ENCODE data around the gene SRSF3. TPM values are rescaled to one million over a fixed set of nuclear protein-coding genes. Genes with fewer than 3 reads are reported as not detected.
A peak's percentile ranks its signal among the peaks of the same experiment; 100 is the strongest.

SRSF3 gene
- total RNA-seq, 1 donor from 2014 or later: 91.2 TPM

DNA sequence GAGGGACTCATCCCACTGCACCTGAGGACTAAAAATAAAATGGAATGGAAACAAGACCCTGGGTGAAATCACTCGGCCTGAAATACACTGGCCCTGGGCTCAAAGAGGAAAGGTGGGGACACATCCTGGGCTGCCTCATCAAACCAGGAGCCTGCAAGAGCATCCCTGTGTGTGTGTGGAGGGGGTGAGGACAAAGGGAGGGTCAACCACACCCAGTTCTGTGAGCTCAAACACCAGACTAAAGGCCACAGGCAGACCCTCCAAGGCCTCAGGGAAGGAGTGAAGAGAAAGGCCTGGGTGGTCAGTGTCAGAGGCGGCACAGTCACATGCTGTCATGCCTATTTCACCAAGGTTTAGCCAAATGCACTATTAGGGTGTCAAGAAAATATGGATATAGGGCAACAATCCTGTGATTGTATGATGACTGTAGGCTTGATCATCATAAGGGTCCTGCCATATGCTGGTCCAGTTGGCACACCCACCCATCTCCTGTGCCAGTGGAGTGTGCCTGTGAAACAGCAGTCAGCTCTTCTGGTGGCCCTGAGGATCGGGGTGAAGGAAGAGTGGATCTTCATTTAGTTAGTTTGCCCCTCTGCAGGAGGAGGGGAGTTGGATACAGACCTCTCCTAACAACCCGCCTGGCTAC, 28.9 kb downstream of the SRSF3 start:
- no peak for DNase-seq (ENCODE audit: low spot score)

DNA sequence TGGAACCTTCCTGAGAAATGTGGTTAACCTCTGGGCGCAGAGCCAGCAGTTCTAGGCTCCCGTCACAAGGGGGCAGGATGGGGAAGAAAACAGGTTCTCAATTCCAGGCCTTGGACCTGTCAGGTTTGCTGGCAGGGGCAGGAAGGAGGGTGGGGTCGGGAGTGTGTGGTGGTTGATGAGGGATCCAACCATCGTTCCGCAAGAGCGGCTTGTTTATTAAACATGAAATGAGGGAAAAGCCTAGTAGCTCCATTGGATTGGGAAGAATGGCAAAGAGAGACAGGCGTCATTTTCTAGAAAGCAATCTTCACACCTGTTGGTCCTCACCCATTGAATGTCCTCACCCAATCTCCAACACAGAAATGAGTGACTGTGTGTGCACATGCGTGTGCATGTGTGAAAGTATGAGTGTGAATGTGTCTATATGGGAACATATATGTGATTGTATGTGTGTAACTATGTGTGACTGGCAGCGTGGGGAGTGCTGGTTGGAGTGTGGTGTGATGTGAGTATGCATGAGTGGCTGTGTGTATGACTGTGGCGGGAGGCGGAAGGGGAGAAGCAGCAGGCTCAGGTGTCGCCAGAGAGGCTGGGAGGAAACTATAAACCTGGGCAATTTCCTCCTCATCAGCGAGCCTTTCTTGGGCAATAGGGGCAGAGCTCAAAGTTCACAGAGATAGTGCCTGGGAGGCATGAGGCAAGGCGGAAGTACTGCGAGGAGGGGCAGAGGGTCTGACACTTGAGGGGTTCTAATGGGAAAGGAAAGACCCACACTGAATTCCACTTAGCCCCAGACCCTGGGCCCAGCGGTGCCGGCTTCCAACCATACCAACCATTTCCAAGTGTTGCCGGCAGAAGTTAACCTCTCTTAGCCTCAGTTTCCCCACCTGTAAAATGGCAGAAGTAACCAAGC, 29.6 kb downstream of the SRSF3 start:
- peak; percentile 83 for DNase-seq (ENCODE audit: low spot score)

DNA sequence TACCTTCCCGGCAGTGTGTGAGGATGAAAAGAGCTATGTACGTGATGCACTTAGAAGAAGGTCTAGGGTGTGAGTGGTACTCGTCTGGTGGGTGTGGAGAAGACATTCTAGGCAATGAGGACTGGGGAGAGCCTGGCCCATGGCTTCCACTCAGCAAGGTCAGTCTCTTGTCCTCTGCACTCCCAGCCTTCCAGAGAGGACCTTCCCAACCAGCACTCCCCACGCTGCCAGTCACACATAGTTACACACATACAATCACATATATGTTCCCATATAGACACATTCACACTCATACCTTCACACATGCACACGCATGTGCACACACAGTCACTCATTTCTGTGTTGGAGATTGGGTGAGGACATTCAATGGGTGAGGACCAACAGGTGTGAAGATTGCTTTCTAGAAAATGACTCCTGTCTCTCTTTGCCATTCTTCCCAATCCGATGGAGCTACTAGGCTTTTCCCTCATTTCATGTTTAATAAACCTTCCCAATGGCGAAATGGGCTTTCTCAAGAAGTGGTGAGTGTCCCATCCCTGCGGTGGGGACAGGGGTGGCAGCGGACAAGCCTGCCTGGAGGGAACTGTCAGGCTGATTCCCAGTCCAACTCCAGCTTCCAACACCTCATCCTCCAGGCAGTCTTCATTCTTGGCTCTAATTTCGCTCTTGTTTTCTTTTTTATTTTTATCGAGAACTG, 30.4 kb downstream of the SRSF3 start:
- DNase-seq (ENCODE audit: low spot score): no peak

DNA sequence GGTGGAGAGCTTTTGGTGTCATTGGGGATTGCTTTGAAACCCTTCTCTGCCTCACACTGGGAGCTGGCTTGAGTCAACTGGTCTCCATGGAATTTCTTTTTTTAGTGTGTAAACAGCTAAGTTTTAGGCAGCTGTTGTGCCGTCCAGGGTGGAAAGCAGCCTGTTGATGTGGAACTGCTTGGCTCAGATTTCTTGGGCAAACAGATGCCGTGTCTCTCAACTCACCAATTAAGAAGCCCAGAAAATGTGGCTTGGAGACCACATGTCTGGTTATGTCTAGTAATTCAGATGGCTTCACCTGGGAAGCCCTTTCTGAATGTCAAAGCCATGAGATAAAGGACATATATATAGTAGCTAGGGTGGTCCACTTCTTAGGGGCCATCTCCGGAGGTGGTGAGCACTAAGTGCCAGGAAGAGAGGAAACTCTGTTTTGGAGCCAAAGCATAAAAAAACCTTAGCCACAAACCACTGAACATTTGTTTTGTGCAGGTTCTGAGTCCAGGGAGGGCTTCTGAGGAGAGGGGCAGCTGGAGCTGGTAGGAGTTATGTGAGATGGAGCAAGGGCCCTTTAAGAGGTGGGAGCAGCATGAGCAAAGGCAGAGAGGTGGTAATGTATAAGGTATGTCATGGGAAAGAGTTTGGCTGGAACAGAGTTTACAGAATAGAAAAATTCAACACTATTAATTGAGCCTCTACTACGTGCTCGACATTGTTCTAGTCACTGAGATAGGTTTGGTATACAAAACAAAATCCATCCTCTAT, 31.2 kb downstream of the SRSF3 start:
- peak; percentile 27 for DNase-seq (ENCODE audit: low spot score)

DNA sequence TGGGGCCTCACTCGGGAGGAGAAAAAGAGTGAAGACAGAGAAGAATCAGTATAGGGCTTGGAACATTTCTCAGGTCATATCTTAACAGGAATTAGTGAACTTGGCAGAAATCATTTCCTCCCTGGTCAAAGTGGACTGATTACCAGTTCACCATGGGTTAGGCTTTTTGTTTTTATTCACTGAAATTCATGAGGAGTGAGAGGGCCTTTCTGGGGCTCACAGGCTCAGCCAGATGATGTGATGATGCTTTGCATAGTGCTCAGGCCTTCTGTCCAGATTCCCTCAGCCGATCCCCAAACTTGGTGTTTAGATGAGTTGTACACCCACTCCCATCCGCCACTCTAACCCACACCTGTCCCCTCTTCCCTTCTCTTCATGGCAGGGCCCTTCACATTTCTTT, 32.5 kb downstream of the SRSF3 start:
- DNase-seq (ENCODE audit: low spot score): no peak

DNA sequence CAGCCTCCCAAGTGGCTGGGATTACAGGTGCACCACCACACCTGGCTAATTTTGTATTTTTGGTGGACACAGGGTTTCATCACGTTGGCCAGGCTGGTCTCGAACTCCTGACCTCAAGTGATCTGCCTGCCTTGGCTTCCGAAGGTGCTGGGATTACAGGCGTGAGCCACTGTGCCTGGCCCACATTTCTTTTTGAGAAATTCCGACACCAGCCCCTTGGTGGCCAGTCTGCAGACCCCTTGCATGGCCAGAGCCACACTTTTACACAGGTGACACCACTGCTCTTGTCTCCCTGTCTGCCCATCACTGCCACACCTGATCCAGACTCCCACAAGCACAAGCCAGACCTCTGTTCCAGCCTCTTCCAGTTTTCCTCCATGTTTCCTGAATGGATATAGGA, 33.0 kb downstream of the SRSF3 start:
- no peak for DNase-seq (ENCODE audit: low spot score)

DNA sequence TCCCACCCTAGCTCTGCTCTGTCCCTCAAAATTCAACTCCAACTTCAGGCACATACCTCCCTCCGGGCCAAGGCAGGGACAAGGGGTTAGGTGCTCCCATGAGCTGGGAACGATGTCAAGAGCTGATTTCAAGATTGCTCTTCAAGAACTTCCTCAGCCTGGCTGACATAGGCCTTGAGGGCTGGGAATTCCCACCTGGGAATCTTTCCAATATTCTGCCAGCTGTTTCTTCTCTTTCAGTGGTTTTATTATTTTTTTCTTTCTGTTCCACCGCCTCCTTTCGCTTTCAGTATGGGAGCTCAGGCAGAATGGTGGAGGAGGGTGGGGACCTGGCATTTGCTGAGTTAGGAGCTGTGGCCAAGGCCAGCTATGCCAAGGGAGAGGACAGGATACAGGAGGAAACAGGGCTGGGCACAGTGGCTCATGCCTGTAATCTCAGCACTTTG, 33.7 kb downstream of the SRSF3 start:
- peak; percentile 92 for DNase-seq (ENCODE audit: low spot score)

DNA sequence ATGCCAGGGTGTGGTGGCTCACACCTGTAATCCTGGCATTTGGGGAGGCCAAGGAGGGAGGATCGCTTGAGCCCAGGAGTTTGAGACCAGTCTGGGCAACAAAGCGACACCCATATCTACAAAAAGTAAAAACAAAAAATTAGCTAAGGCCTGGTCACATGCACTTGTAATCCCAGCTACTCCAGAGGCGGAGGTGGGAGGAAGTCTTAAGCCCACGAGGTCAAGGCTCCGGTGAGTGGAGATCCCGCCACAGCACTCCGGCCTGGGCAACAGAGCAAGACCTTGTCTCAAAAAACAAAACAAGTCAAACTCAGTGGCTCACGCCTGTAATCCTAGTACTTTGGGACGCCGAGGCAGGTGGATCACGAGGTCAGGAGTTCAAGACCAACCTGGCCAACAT, 35.6 kb downstream of the SRSF3 start:
- no peak for DNase-seq (ENCODE audit: low spot score)

DNA sequence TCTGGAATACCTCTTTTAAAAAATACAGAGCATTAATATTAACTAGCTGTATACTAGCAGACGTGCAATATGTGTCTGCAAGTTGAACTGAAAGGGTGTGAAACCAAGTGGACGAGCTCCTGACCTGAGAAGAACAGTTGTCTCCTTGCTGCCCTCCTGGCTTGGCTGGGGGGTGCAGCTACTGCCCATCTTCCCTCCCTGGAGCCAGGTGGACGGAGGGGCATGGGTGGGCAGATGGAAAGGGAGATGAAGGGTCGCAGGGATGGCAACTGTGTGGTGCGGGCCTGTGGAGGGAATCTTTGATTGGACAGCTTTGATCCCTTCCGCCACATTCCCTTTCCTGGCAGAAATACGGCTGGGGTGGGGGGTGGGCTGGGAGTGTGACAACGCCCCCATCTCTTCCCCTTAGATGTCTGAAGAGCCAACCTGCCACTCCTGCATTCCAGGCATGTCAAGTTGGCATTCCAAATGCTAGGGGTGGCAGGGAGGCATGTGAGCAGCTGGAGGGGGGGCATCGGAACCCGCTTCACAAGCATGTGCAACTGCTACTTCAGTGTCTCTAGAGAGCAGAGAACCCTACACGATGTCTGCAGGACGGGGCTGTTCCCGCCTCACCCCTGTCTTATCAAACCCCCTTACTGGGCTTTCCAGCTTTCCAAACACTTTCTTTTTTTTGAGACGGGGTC, 37.3 kb downstream of the SRSF3 start:
- DNase-seq (ENCODE audit: low spot score): no peak

DNA sequence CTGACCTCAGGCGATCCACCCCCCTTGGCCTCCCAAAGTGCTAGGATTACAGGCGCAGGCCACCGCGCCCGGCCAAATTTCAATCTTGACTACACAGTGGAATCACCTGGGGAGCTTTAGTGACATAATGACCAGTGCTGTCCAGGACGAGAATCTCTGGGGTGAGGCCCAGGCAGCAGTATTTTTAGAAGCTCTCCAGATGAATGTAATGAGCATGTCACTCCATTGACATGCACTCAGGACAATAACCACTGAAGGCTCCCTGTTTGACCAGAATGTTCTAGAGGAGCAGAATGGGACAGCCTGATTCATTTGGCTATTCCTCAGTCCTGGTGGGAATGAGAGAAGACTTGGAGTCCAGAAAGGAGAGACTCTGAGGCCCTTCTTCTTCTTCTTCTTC, 39.2 kb downstream of the SRSF3 start:
- DNase-seq (ENCODE audit: low spot score): no peak

DNA sequence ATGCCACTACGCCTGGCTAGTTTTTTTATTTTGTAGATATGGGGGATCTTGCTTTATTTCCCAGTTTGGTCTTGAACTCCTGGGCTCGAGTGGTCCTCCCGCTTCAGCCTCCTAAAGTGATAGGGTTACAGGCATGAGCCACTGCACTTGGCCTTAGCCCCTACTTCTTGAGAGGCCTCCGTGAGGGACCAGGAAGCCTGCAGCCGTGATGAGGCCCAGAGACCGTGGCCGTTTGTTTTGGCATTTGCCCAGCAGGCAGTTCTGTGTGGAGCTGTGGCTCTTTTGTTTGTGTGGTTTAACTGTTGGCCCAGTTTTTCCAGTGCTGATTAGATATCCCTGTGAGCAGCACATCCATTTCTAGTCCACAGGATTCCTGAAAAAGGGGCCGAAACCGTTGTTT, 39.8 kb downstream of the SRSF3 start:
- peak; percentile 88 for DNase-seq (ENCODE audit: low spot score)

DNA sequence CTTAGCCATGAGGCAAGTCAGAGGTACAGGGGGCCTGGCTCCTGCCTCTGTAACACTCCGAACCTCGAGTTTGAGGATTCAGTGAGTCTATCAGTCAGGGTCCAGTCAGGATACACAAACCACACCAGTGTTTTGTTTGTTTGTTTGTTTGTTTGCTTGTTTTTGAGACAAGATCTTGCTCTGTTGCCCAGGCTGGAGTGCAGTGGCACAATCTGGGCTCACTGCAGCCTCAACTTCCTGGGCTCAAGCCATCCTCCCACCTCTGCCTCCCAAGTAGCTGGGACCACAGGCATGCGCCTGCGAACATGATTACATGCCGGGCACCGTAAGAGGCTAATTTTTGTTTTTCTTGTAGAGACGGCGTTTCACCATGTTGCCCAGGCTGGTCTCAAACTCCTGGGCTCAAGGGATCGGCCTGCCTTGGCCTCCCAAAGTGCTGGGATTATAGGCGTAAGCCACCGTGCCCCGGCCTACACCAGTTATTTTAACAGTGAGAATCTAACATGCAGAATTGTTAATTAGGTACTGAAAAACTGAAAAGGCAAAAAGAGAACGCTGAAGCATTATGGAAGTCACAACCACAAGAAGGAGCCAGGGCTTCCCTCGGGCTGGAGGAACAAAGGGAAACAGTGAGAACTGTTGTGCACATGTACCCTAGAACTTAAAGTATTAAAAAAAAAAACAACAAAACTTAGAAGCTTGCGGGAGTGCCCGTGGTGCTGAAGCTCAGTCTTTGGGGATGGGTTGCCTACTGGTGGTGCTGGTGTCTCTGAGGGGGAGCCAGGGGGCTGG, 40.4 kb downstream of the SRSF3 start:
- DNase-seq (ENCODE audit: low spot score): no peak

DNA sequence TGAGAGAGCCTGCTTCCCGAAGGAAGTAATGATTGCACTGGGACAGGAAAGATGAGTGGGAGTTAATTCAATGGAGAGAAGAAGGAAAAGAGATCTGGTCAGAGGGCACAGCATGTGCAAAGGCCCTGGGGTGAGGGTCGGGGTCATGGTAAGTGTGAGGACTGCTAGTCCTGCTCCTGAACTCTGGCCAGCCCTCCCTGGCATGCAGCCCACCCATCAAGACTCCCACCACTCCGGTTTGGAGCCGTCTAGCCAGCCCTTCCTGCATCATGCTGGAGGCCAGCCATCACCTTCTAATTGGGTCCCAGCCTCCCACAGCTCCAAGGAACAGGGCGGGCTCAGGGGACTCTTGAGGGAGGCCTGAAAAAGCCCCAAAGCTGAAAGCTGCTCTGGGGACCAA, 42.1 kb downstream of the SRSF3 start:
- DNase-seq (ENCODE audit: low spot score): no peak

DNA sequence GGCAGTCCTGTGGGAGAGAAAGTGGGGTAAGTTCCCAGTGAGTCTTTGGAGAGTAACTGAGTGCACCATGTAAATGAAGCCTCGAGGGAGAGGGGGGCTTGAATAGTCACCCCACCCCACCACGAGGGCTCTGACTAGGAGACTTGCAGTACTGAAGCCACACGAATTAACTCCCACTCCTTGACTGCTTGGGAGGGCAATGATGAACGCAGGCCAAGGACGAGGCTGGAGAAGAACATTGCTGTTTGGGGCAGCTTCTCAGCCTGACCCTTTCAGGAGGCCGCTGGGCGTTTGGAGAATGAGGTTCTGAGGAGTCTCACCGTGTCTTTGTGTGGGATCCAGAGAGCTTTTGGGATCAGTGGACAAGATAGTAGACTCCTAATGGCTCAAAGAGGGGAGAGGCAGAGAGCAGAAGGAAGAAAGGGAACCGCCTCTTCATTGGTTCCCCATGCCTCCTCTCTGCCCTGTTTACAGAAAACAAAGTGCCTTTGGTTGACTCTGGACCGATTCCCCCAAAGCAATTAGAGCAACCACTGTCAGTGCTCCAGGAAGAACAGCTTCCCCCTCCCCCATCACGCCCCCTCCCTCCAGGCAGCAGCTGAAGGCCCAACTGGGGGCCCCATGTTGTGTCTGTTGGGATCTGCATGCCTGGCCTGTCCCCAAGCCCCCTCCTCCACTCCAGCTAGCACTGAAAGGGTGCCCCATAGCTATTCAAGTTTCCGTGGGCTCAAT, 42.7 kb downstream of the SRSF3 start:
- DNase-seq (ENCODE audit: low spot score): no peak

DNA sequence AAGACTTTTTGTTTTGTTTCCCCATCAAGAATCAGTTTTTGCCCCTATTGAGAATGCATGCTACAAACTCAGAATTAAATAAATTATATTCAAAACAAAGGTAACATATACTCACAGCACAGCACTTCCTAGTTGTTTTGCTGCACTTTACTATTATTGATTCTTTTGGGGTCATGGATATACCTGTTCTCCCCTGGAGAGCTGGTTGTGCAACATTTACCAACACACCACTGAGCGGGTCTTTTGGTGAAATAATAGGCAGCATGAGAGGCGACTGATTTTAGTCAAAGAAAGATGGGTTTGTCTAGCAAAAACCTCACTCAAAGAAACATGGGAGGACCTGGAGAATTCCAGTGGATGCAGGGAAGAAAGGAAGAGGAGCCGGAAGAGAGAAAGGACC, 44.4 kb downstream of the SRSF3 start:
- DNase-seq (ENCODE audit: low spot score): no peak

DNA sequence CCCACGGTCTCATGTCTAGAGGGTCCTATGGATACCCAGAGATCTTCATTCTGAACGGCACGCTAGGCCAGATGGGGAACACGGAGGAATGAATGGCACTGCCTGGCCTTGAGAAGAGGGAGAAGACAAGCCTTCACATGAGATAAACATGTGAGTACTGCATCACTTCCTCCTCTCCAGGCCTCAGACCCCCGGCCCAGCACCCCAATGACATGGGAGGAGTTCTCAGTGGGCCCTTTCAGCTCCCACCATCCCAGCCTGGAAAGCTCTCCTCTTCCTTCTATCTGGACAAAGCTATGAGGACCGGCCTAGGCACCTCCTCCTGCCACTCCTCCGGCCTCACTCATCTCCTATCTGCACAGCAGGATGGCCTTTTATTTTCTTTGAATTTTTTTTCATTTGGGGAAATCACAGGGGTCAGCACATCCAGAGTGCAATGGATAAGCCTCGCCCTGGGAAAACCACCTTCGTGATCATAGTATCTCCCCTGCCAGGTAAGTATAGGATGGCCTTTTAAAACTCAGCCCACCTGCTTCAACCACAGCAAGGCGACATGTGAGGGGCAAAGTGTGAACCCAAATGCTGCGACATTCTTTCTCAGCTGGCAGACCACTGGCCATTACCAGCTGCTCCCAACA, 45.1 kb downstream of the SRSF3 start:
- no peak for DNase-seq (ENCODE audit: low spot score)

DNA sequence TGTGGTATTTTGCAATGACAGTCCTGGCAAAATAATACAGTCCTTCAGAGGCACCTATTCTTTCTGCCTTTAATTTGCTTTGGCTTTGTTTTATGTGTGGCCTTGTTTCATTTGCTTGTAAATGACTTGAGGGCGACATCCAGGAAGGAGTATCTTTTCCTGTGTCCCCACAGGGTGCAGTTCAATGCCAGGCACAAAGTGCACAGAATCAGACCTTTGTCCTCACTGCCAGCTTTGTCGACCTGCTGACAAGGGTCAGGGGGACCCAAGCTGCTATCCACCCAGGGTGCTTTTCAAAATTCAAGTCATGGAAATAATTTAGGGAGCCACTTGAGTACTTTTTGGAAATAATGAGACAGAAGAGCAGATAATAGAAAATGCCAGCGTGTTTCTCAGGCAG, 47.4 kb downstream of the SRSF3 start:
- DNase-seq (ENCODE audit: low spot score): no peak

DNA sequence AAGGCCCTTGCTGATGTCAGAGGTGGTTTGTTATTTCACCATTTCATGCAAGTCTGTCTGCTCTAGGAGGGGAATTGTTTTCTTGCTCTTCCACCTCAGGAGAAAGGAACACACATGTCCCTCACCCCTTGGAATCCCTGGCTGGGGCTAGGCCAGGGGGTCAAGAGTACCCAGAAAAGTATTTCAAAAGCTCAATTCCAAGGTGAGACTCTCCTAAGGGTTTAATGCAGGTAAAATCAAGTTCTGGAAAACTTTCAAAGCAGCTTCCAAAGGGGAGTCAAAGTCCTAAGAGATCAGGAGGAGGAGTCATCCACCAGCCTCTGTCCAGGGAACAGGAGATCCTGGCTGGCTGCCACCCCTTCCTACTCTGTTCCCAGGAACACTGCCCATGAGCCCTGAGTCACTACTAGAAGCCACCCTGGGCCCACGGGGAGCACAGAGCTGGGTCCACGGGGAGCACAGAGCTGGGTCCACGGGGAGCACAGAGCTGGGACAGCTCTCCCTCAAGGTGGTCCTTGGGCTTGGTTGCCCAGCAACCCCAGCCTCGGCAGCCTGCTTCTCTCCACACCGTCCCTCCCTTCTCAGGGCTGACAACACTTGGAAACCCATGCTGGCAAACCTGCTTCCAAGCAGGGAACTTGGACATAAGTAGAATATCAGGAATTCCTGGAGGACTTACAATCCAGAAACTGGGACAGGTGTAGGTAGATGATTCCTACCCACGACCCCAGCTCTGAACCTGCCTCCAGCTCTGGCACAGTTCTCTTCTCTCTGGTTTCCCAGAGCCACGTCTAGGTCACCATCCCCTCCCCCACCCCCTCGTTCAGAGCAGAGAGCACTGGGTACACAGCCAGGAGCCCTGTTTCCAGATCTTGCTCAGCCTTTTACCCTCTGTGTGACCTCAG, 49.0 kb downstream of the SRSF3 start:
- DNase-seq (ENCODE audit: low spot score): peak; percentile 76

All from umbilical cord (tissue), 2 donors.